ENCODE data around the gene ARHGAP40.

GRCh38 chr20:38557174-38557573 lies 44.4 kb upstream of the ARHGAP40 start:
- no peak for TF ChIP-seq EP300 (IDR thresholded peaks at IDR 0.05; ENCODE audit: low read depth in 2 of 2, low read length in 2 of 2)
- no peak for TF ChIP-seq EP300 (CRISPR knock-in tag; IDR thresholded peaks at IDR 0.05; ENCODE audit: borderline replicate concordance)
- no peak for TF ChIP-seq PRDM4 (CRISPR knock-in tag; IDR thresholded peaks at IDR 0.05; ENCODE audit: borderline replicate concordance)
- no peak for TF ChIP-seq ATF2 (CRISPR knock-in tag; IDR thresholded peaks at IDR 0.05)
- no peak for TF ChIP-seq NFIC (IDR thresholded peaks at IDR 0.05; ENCODE audit: low read length)
- TF ChIP-seq CAMTA2 (CRISPR knock-in tag; IDR thresholded peaks at IDR 0.05; ENCODE audit: borderline replicate concordance) = no peak
- TF ChIP-seq ZBTB7A (CRISPR knock-in tag; IDR thresholded peaks at IDR 0.05) = no peak
- no peak for TF ChIP-seq CTCF (CRISPR knock-in tag; IDR thresholded peaks at IDR 0.05)
